HG02610 (cell line): Measurements from ENCODE around the gene S100Z.
"Not testable (repeated sequence)": the region's sequence is repeated elsewhere in the genome, so short reads cannot be mapped to it uniquely, and the experiment has no call there.

Source experiments
- ATAC-seq: cut with Tn5 transposase; IDR thresholded peaks from one replicate; pipeline ENCODE4 v1.9.1; 2021; ENCODE audit warnings: mild to moderate bottlenecking, moderate library complexity; ENCODE audit not compliant: unreplicated experiment

Gene S100Z

GRCh38 chr5:76867827-76868693 is 18.2 kb downstream of the S100Z start:
- peak; percentile 40 for ATAC-seq

GRCh38 chr5:76870046-76870445 is 20.2 kb downstream of the S100Z start:
- ATAC-seq, result no peak

DNA sequence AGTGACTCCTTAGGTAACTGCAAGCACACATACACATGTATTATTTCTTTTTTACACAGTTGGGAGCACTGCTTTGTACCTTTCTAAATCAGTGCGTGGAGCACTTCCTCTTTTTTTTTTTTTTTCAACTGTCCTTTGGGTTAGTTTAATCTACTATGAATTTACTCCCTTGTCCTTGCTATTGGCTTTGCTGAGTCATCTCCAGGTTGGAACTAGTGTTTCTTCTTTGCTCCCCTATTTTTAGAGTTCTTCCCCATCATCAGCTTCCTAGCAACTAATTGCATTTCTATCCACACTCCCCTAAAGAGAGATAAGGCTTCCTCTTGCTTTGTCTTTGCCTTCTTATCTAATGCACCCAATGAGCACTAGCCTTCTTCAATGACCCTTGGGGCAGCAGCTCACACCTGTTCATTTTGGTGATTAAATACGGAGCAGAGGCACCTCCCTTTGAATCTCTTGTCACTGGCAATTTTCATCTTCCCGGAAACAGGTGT is 24.3 kb downstream of the S100Z start:
- ATAC-seq, result no peak

- ATAC-seq, result no peak
Measured at GRCh38 chr5:76888733-76889300, 39.0 kb downstream of the S100Z start.

DNA sequence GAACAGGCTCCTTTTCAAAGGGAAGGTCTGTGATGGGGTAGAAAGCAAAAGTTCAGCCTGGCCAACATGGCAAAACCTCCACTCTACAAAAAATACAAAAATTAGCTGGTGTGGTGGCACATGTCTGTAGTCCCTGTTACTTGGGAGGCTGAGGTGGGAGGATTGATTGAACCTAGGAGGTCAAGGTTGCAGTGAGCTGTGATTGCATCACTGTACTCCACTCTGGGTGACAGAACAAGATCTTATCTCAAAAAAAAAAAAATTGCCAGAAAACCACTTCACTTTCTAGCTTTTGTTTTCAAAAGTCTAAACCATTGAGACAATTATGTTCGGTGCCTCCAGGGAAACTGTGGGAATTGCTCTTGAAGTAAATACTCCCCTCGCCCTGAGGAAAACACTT is 43.5 kb downstream of the S100Z start:
- no peak for ATAC-seq

DNA sequence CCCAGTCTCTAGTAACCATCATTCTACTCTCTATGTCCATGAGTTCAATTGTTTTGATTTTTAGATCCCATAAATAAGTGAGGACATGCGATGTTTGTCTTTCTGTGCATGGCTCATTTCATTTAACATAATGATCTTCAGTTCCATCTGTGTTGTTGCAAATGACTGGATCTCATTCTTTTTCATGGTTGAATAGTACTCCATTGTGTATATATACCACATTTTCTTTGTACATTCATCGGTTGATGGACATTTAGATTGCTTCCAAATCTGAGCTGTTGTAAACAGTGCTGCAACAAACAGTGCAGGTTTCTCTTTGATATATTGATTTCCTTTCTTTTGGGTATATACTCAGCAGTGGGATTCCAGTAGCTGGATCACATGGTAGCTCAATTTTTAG is 46.4 kb downstream of the S100Z start:
- ATAC-seq, result no peak

DNA sequence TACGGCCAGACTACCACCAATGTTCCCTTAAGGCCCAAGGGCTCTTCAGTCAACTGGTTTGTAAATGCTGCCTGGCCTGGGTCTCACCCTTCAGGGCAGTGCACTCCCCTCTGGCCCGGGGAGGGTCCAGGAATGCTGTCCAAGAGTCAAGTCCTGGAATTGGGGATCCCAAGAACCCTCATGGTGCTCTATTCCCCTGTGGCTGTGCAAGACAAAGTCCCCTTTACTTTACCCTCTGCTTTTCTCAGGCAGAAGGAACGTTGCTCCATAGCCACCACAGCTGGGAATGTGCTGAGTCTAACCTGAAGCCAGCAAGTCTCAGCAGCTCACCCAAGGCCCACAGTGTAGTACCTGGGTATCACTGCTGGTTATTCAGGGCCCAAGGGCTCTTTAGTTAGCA is 51.7 kb downstream of the S100Z start:
- no peak for ATAC-seq

DNA sequence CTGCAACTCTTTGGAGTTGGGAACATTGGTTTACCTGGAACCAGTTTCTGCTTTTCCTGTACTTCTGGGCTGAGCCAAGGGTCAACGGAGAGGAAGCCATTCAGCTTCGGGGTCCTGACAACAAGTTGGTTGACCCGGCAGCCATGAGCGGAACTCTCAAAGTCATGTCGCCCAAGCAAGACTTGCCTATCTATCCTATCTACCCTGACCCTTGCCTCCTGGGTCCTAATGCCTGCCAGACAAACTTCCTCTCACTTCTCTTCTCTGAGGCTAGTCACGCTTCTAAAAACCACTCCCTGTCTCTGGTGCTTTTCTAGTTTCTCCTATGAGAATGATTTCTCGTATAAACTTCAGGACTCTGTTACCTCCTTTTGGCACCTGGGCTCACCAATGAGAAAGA is 58.4 kb downstream of the S100Z start:
- no peak for ATAC-seq

DNA sequence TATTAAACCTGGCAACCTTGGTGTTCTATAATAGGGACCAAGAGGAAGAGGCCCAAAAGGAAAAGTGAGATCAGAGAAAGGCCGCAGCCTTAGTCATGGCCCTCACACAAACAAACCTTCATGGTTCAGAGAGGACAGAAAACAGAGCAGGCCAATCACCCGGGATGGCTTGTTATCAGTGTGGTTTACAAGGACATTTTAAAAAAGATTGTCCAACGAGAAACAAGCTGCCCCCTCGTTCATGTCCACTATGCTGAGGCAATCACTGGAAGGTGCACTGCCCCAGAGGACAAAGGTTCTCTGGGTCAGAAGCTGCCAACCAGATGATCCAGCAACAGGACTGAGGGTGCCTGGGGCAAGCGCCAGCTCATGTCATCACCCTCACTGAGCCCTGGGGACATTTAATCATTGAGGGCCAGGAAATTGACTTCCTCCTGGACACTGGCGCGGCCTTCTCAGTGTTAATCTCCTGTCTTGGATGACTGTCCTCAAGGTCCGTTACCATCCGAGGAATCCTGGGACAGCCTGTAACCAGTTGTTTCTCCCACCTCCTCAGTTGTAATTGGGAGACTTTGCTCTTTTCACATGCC is 60.6 kb downstream of the S100Z start:
- ATAC-seq, result not testable (repeated sequence)

DNA sequence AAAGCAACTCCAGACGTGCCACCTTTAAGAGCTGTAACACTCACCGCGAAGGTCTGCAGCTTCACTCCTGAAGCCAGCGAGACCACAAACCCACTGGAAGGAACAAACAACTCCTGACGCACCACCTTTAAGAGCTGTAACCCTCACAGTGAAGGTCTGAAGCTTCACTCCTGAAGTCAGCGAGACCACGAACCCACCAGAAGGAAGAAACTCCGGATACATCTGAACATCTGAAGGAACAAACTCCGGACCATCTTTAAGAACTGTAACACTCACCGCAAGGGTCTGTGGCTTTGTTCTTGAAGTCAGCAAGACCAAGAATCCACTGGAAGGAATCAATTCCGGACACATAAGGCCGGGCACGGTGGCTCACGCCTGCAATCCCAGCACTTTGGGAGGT is 64.9 kb downstream of the S100Z start:
- not testable (repeated sequence) for ATAC-seq

GRCh38 chr5:76918539-76918938 is 68.7 kb downstream of the S100Z start:
- no peak for ATAC-seq

DNA sequence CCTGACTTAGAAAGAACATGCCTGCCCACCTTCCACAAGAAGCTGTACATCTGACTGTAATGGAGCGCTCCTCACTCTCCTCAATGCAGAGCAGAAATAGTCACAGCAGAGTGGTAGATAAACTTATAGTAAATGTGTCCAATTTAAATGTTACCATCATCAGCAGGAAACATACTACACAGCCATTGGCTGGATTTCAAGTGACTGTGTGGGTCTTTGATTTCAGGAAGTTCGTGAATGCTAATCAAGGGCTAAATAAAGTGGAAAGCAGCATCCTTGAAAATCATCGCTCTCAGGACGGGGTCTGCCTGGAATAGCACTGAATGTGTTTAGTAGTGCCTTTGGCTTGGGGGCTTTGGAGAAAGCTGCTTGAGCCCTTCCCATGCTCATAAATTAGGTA is 70.7 kb downstream of the S100Z start:
- no peak for ATAC-seq

GRCh38 chr5:76926329-76927105 is 76.7 kb downstream of the S100Z start:
- ATAC-seq, result no peak

- ATAC-seq, result no peak
Measured at GRCh38 chr5:76927961-76928360, 78.1 kb downstream of the S100Z start.

DNA sequence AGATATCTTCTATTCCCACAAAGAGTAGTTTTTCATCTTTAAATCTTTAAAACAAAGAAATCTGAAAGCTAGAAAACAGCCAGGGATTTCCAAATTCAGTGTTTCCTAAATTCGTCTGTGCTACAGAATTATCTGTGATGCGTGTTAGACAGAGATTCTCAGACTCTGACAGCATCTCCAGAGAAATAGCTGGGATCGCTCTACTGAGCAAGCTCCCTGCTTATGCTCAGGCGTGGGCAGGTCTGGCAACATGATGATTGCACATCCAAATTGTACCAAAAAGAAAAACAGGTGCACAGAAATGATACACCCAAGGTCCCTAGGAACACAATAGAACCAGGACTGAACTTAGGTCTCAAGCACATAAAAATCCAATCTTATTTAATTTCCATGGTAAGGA is 80.3 kb downstream of the S100Z start:
- no peak for ATAC-seq

GRCh38 chr5:76938177-76938576 is 88.4 kb downstream of the S100Z start:
- ATAC-seq, result peak; percentile 26

DNA sequence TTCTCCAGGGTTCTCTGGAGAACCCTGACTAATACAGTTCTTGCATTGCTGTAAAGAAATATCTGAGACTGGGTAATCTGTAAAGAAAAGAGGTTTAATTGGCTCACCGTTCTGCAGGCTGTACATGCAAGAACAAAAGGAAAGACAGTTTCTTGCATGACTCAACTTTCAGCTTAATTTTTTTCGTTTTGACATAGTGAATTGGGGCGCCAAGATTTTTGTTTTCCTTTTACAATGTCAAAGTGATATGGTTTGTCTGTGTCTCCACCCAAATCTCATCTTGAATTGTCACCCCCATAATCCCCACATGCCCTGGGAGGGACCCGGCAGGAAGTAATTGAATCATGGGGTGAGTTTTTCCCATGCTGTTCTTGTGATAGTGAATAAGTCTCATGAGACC is 91.2 kb downstream of the S100Z start:
- no peak for ATAC-seq

DNA sequence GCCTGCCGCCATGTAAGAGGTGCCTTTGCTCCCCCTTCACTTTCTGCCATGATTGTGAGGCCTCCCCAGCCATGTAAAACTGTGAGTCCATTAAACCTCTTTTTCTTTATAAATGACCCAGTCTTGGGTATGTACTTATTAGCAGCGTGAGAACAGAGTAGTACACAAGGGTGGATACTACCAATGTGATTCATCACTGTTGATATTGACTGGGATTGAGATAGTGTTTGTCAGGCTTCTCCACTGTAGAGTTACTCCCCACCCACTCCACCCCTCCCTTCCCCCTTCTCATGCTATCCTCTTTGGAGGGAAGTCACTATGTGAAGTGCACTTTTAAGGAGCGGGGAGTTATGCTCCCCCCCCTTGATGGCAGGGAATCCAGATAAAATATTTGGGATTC is 91.6 kb downstream of the S100Z start:
- ATAC-seq, result no peak

DNA sequence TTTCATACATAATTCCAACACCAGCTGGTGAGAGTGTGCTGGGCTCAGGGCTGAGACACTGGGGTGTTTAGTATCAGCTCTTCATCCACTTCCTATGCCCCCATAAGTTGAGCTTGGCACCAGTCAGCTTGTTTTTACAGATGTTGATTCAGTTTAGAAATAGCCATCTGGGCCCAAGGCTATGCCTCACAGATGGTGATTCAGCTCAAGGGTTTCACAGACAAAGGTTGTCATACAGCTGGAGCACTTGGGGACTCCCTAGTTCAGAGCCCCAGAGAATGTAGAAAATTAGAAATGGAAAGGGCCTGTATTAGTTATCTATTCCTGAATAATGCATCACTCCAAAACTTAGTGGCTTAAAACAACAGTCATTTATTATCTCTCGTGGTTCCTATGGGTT is 92.8 kb downstream of the S100Z start:
- no peak for ATAC-seq

DNA sequence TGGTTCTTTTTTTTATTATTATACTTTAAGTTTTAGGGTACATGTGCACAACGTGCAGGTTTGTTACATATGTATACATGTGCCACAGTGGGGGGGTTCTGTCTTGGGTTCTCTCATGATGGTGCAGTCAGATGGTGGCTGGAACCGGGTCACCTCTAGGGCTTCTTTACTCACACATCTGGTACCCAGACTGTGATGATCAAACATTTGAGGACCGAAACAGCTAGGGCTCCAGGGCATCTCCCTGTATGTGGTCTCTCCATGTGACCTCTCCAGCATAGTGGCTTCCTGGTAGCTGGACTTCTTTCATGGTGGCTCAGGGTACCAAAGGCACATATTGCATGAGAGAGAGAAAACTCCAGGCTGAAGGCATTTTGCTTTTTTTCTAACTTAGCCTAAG is 93.2 kb downstream of the S100Z start:
- no peak for ATAC-seq

- no peak for ATAC-seq
Measured at GRCh38 chr5:76944638-76945037, 94.8 kb downstream of the S100Z start.
